Prostate gland (tissue), 2 donors: Measurements from ENCODE around the gene LIPC.

Experiments used
- CTCF ChIP-seq, 4 experiments: fragments of 200-600 bp in 2 of 4; fragments of 450-650 bp in 2 of 4; sonication (generic) in 2 of 4; IDR thresholded peaks; 1 replicate in 3 of 4; 2 replicates in 1 of 4; pipeline ENCODE4 v1.5.1; 2016 to 2019; ENCODE audit warnings: antibody characterized with exemption in 4 of 4, mild to moderate bottlenecking in 2 of 4, moderate library complexity in 2 of 4
- POLR2A ChIP-seq: fragments of 450-650 bp; IDR thresholded peaks from one replicate; pipeline ENCODE4 v1.6.1; 2016; ENCODE audit warnings: antibody characterized with exemption, mild to moderate bottlenecking
- POLR2AphosphoS5 ChIP-seq: sonication (generic); formaldehyde crosslinking; IDR thresholded peaks from one replicate; pipeline ENCODE4 v1.6.1; 2017; ENCODE audit warnings: antibody characterized with exemption

- TF ChIP-seq CTCF (IDR thresholded peaks at IDR 0.05) (no peak), POLR2A (no peak), POLR2AphosphoS5 (no peak)
Observed at GRCh38 chr15:58433597-58434333, 2.0 kb downstream of the LIPC start.
